NCI-H510A treated with DMSO at 0.1 percent for 48 hours (cell line): ENCODE measurements around the gene EBP.
A peak's percentile ranks its signal among the peaks of the same experiment; 100 is the strongest.
"Not testable (repeated sequence)": the region's sequence is repeated elsewhere in the genome, so short reads cannot be mapped to it uniquely, and the experiment has no call there.

ENCODE experiments used
- DNase-seq: peaks from one replicate; lab custom pipeline; 2025; lab: John Stamatoyannopoulos, UW

The EBP gene

DNA sequence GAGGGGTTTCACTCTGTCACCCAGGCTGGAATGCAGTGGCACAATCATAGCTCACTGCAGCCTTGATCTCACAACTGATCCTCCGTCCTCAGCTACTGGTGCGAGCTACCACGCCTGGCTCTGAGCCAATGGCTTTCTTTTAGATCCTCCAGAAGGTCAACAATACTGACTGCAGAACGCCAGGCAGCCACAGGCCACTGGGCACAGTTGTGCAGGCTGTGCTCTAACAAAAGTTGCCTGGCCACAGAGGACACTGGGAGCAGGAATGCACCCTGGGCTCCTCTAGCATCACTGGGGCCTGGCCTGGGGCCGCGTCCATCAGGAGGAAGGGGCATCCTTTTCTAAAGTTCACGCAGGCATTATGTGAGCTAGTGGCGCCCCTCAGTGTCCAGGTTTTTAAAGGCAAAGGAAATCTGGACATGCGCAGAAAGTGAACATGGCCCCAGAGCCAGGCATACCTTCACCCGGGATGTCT, 27.7 kb upstream of the EBP start:
- no peak for DNase-seq

DNA sequence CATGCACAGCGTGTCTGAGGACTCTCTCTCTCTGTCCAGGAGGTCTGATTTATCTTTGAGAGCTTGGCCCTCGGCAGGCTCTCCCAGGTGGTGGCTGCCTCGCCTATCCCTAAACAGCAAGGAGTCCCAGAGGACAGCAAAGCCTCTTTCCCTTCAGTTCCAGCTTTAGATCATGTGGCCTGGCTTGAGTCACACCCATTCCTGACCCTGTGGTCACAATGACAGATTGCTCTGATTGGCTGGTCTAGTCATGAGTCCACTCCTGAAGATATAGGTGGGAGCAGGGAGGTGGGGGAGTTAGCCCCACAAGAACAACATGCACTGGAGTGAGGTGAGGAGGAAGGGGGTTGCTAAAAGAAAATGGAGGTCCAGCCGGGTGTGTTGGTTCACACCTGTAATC, 24.9 kb upstream of the EBP start:
- DNase-seq, result no peak

DNA sequence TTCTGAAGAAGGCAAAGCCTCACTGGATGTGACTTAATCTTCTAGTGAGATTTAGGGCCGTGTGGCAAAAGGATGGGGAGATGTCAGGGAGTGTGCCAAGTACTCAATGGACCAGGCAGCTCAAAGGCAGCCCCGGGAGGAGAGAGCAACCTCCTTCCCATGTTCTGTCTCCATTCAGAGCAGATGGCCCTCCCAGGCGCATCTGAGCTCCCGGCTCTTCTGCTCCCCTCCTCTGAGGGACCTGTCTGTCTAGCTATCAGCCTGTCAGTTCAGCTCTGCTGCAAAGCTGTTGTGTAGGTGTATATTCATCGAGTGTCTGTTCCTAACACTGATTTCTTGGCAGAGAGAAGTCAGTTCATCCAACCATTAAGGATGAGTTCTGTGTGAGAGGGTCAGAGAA, 23.7 kb upstream of the EBP start:
- DNase-seq, result no peak

DNA sequence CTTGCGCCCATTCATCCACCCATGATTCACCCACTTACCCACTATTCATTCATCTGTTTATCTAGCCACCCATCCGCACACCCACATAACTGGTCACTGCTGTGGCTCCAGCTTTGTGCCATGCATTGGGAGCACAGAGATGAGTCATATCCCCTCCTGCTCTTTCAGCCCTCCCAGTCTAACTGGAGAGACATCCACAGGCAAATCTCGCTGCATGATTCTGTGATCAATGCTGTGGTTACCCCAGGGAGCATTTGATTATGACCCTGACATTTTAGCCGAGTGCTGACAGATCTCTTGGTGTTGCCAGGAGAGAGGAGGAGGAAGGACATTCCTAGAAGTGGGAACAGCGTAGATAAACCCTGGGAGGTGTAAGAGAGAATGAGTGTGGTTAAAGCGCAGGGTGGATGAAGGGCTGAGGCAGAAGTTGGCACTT, 23.2 kb upstream of the EBP start:
- no peak for DNase-seq

DNA sequence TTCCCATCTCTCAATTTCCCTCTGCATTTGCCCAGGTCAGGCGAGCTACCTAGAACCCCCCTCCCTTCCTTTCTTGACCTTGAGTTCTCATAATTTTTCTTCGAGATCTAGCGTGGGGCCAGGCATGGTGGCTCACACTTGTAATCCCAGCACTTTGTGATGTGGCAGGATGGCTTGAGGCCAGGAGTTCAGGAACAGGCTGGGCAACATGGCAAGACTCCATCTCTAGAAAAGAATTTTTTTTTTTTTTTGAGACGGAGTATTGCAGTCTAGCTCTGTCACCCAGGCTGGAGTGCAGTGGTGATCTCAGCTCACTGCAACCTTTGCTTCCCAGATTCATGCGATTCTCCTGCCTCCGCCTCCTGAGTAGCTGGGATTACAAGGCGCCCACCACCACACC, 17.3 kb upstream of the EBP start:
- no peak for DNase-seq

DNA sequence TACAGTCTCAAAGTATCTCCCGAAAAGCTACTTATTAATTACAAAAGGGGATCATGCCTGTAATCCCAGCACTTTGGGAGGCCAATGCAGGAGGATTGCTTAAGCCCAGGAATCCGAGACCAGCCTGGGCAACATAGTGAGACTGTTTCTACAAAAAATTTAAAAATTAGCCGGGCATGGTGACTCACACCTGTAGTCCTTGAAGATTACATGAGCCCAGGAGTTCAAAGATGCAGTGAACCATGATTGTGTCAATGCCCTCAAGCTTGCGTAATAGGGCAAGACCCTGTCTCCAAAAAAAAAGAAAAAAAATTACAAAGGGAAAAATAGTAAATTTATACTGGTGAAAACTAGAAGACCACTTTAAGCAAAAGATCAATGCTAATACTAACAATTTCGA, 16.1 kb upstream of the EBP start:
- no peak for DNase-seq

DNA sequence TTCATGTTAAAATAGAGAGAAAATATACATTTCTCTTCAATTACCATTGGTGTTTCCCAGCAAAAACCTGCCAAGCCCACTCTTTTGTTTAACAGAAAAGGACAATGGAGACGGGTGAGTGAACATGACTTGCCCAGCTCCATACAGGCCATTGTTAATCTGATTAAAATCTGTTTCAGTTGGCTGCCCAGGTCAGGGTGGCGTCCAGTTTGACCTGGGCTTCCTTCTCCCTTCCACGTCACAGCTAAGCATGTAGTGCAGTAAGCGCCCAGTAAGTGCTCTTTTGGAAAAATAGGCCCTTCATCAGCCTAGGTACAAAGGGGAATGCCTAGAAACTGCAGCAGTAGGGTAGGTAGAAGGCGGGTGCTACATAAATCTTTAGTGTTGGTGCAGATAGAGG, 14.4 kb upstream of the EBP start:
- DNase-seq, result no peak

DNA sequence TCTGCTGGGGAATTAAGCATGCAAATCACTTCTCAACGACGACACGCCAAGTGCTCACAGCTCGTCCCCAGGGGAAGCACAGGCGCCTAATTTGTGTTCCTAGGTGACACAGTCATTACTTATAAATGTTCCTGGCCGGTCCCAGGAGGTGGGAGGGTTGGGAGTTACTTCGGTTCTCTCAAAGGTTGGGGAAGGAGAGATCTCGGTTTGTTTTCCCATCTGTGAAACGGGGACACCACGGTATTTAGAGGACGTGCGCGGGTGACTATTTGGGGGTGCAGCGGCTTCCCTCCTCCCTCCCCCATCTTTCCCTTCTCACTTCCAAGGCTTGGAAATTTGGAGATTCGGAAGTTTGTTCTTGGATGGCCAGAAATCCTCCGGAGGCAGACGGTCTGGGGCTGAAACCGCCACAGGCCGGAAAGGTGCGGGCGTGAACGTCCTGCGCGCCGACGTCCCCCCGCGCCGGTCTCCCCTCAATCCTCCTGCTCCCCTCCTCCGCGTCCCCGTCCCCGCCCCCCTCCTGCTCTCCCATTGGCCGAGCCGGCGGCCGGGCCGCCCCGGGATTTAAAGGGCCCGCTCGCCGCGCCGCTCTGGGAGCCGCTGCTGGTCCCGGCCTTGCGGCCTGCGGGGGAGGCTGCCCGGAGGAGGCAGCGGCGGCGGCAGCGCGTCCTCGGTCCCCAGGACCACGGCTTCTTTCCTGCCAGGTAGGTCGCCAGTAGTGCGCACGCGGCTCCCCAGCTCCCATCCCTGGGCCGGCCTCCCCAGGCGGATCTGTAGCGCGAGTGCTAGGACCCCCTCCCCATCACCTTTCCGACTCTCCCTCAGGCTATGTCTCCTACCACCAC, 13.0 kb upstream of the EBP start, which contains the start of gene PORCN:
PORCN (plus strand) TSS at position 593 of the 845 bp plus-strand sequence. CDS start 829 bp downstream, outside the sequence.
- DNase-seq, result peak; percentile 18

DNA sequence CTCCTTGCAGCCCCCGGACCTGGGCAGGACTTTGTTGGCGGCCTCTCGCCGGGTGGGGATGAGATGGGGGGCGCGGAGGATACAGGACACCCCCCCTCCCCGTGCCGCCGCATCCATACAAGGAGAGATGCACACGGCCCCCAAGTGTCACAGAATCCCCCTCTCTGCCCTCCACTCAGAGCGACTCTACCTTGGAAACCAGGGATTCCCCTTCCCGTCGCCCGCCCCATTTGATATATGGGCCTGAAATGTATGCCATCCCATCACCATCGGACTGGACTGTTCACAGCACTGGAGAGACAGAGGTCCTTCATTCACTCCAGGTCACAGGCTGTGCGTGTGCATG, 12.4 kb upstream of the EBP start:
- DNase-seq, result no peak

DNA sequence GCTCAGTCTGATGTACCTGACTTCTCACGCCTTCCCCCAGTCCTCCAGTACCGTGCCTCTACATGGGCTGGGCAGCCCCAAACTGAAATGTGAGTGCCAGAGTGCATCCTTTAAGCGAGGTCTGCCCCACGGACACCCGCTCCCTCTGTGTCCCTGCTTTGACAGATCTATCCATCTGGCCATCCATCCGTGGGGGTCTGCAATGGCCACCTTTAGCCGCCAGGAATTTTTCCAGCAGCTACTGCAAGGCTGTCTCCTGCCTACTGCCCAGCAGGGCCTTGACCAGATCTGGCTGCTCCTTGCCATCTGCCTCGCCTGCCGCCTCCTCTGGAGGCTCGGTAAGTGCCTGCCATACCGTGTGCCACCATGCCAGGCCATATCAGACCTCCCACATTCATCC, 12.0 kb upstream of the EBP start:
- no peak for DNase-seq

DNA sequence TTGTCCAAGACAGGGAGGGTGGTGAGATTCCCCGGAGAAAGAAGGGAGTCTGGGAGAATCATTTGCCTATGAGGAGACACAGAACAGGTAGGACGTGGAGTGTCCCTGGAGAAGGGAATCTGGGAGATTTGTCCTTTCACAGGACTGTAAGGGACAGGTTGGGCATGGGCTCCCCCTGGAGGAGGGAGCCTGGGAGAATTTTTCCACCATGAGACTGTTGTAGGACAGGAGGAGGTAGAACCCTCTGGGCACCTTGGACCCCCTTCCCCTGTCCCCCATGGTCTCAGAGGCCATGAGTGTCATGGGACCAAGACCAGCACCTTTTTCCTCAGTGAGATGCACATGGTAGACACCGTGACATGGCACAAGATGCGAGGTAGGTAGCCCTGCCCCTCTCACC, 10.0 kb upstream of the EBP start:
- DNase-seq, result no peak

DNA sequence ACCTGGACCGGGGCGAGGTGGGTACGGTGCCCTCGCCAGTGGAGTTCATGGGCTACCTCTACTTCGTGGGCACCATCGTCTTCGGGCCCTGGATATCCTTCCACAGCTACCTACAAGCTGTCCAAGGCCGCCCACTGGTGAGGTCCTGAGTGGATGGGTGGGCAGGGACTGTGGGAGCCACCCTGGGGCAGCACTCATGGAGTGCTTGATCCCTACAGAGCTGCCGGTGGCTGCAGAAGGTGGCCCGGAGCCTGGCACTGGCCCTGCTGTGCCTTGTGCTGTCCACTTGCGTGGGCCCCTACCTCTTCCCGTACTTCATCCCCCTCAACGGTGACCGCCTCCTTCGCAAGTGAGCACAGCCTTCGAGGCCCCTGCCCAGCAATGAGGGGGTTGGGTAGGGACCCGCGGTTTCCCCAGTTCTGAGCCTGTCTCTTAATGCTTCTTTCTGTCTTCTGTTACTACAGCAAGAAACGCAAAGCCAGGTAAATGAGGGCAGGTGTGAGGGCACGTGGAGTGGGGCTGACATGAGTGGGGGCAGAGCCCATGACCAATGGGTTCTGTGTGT, 9.2 kb upstream of the EBP start:
- DNase-seq, result no peak

DNA sequence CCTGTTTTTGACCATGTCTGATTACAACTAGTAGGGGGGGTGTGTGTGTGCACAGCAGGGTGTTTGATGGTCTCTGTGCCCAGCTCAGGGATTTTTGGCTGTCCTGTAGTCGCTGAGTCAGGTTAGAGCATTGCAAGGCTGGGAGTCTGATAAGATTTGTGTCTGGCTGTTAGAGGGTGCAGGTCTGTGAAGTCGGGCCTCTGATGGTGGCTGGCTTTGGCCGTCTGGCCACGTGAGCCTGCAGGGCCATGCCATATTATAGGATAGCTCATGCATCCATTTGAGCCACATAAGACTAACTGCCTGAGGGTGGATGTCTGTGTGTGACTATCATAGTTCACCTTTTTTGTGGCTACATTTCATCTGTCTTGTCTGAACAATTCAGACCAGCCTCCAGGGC, 7.9 kb upstream of the EBP start:
- DNase-seq, result no peak

DNA sequence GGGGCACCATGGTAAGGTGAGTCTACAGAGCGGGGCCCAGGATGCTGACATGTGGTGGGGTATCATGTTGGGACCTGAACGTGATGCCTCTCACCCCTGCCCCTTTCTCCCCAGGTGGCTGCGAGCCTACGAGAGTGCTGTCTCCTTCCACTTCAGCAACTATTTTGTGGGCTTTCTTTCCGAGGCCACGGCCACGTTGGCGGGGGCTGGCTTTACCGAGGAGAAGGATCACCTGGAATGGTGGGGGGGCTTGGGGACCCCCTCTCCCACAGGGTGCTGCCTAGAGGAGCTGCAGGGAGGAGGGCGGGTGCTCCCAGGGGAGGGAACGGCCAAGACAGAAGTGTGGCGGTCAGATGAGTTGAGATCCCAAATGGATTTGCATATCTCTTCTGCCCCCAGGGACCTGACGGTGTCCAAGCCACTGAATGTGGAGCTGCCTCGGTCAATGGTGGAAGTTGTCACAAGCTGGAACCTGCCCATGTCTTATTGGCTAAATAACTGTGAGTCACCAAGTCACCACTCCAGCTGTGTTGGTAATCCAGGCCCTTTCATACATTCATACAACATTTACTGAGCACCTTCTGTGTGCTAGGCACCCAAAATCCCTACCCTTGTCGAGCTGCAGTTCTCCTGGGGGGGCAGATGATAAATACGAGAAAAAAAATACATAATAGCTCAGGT, 7.3 kb upstream of the EBP start:
- no peak for DNase-seq

DNA sequence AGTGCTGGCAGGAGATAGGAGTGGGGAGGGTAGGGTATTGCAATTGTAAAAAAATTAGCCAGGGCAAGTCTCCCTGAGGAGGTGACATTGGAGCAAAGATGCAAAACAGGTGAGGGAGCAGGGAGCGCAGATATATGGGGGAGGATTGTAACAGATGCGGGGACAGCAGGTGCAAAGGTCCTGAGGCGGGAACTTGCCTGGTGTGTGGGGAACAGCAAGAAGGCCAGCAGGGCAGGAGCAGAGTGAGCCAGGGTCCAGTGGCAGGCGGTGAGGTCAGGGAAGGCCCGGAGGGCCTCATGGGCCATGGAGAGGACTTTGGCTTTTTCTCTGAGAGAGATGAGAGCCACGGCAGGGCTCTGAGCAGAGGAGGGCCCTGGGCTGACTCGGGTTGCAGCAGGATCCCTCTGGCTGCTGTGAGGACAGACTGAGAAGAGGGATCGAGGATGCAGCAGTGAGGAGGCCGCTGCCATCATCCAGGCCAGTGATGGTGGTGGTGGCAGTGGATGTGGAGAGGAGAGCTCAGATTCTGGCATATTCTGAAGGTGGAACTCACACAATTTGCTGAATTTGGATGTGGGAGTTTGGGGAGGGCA, 6.6 kb upstream of the EBP start:
- no peak for DNase-seq

DNA sequence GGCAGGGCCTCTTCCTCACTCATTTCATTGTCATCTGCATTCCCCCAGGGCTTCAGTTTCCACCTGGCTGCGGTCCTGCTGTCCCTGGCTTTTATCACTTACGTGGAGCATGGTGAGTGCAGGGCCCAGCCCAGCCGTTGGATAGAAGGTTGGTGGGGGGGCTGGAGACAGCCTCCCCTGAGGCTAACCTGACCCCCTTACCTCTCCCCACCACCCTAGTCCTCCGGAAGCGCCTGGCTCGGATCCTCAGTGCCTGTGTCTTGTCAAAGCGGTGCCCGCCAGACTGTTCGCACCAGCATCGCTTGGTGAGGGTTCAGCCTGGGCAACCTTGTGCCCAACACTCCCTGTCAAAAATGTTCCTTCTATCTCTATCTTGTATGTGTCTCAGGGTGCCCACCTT, 5.8 kb upstream of the EBP start:
- no peak for DNase-seq

DNA sequence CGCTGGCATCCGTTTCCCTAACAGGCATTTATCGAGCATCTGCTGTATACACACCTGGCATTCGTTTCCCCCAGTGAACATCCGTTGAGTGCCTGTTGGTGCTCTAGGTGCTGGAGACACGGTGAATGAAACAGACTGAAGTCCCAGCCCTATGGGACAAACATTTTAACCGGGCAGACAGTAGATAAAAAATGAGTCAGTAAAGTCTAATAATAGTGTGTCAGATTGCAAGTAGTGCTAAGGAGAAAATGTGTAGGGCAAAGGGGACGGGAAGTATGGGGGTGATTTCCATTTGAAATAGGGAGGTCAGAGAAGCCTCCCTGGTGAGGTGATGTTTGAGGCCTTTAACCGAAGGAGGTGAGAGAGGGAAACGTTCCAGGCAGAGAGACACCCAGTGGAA, 5.3 kb upstream of the EBP start:
- no peak for DNase-seq

DNA sequence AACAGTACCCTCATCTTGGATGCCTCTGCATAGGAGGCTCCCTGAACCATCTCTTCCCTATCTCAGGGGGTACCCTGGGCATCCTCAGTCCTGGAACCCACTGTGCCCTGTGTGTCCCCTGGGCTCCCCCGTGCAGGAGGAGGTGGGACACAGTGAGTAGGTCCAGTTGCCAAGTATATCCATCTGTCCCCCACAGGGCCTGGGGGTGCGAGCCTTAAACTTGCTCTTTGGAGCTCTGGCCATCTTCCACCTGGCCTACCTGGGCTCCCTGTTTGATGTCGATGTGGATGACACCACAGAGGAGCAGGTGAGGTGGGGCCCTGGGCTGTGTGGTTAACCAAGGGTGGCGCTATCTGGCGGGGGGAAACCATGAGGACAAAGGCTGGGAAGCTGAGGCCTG, 4.6 kb upstream of the EBP start:
- no peak for DNase-seq

DNA sequence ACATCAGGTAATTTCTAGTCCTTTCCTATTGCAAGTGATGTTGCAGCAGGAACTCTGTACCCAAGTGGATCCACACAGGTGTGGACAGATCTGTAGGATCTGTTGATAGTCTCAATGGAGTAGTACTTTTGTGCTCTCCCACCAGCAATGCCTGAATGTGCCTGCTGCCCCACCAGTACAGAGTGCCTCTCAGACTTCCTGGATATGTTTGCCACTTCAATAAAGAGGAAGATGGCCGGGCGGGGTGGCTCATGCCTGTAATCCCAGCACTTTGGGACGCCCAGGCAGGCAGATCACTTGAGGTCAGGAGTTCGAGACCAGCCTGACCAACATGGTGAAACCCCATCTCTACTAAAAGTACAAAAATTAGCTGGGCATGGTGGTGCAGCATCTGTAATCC, 2.1 kb upstream of the EBP start:
- DNase-seq, result not testable (repeated sequence)

DNA sequence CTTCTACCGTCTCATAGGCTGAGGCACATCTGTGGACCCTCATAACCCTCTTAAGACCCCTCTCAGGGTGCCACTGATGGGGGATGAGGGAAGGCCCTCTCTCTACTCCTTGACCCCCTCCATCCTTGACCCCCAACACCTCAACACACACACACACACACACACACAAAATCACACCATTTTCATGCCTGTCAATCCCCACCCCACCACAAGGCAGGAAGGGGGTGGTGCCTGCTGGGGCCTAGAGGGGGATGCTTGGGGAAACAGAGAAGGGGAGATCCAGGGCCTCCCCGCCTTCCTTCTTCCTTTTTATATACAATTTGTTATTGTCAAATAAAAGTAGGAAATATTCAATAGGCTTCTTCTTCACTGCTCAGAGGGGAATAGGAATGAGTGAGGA, 1.2 kb upstream of the EBP start:
- no peak for DNase-seq

DNA sequence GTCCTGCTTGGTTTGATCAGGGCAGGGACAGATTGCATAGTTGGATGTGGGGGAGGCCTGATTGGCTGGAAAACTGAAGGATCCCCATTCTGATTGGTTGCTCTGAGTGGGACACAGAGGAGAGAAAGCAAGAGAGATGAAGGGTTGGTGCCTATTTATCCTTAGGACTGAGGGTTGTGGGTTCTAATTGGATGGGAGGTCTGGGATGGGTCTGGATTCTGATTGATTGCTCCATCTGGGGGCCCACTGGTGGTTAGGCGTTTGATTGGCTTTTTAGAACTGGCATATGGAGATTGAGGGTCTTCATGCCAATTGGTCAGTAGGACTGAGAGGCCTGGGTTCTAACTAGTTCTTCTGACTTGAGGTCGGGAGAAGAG, 644 bp upstream of the EBP start:
- no peak for DNase-seq

DNA sequence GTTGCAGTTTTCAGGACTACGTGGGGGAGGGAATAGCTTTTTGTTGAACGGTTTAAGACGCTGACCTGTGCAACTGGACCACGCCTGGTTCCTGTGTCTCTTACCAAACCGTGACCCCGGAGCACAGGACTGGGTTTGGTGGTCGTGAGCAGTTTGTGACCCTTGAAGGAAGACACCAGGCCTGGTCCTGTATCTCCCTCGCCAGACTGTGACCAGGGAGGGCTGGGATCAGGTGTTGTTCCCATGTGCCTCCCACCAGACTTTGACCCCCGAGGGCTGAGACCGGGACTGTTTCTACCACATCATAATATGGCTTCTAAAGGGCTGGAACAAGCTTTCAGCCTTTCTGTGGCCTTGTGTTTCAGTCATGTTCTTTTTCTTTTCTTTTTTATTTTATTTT, 683 bp downstream of the EBP start:
- no peak for DNase-seq

DNA sequence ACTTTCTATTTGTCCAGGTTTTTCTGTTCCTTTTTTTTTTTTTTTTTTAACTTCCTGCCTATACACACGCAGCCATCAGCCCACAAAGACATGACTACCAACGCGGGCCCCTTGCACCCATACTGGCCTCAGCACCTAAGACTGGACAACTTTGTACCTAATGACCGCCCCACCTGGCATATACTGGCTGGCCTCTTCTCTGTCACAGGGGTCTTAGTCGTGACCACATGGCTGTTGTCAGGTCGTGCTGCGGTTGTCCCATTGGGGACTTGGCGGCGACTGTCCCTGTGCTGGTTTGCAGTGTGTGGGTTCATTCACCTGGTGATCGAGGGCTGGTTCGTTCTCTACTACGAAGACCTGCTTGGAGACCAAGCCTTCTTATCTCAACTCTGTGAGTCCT, 2.1 kb downstream of the EBP start:
- no peak for DNase-seq
